GM10248 (cell line): ENCODE results near the gene RPL36.
"Not testable (repeated sequence)": the region's sequence is repeated elsewhere in the genome, so short reads cannot be mapped to it uniquely, and the experiment has no call there.

Experiments used
- CTCF ChIA-PET: fragments of 300-600 bp; sonication (Branson Sonifier 250); formaldehyde crosslinking; extraction: SDS; loops from one replicate; lab custom pipeline; 2021; ENCODE audit warnings: antibody characterized with exemption; lab: Yijun Ruan, JAX
- POLR2A ChIA-PET: fragments of 350-650 bp; sonication (Branson Sonifier 250); formaldehyde crosslinking; extraction: SDS; loops from one replicate; lab custom pipeline; 2020; ENCODE audit warnings: antibody characterized with exemption; lab: Yijun Ruan, JAX
- DNase-seq: peaks from one replicate; pipeline ENCODE4 v3.0.0; 2012; ENCODE audit errors: extremely low spot score
- CTCF ChIP-seq: IDR thresholded peaks from 2 replicates; pipeline ENCODE4 v1.5.1; 2012; ENCODE audit warnings: mild to moderate bottlenecking, low read depth; ENCODE audit errors: extremely low read depth, missing control alignments, control extremely low read depth

RPL36 gene

DNA sequence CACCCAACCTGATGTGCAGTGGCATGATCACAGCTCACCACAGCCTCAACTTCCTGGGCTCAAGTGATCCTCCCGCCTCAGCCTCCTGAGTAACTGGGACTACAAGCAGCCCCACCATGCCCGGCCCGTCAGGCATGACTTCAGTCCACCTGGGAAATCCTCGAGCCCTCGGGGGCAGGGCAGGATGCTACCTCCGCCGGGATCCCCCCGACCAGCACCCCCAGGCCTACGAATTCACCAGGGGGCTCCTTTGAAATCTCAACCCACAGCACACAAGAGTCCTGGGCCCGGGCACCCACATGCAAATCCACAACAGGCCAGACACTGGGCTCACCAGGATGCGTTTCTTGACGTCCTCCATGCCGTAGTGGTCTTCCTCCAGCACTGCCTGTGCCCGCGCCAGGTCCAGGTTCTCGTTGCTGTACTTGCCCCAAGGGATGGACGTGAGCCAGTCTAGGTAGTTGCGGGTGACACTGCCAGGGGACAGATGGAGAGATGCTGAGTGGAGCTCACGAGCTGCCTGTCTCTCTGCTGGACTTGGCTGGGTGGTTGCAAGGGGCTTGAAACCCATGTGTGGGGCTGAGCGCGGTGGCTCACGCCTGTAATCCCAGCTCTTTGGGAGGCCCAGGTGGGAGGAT, 10.5 kb downstream of the RPL36 start:
- ChIA-PET CTCF (interaction anchor here (1.5 kb wide), 1 partner anchor 11 kb away, joined by 3 read pairs; no protein-coding TSS in a partner anchor), POLR2A (no interaction called here)
- no peak for DNase-seq

DNA sequence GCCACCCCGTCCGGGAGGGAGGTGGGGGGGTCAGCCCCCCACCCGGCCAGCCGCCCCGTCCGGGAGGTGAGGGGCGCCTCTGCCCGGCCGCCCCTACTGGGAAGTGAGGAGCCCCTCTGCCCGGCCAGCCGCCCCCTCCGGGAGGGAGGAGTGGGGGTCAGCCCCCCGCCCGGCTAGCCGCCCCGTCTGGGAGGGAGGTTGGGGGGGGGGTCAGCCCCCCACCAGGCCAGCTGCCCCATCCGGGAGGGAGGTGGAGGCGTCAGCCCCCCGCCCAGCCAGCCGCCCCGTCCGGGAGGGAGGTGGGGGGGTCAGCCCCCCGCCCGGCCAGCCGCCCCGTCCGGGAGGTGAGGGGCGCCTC, 11.9 kb downstream of the RPL36 start:
- DNase-seq, CTCF ChIA-PET, POLR2A ChIA-PET: not testable (repeated sequence)

More for the DNA sequence above, 10.5 kb downstream of the RPL36 start:
- no peak for TF ChIP-seq CTCF

GRCh38 chr19:5703819-5704818, 14.0 kb downstream of the RPL36 start:
- DNase-seq: no peak
- no peak for TF ChIP-seq CTCF
- POLR2A ChIA-PET: interaction anchor here (0.5 kb wide), 1 partner anchor 10 kb away, joined by 5 read pairs; no protein-coding TSS in a partner anchor
- CTCF ChIA-PET: interaction anchor here (0.7 to 2.0 kb wide), 3 partner anchors 13 to 16 kb away, joined by 3 to 7 read pairs (median 6); partner anchors contain the start of gene RPL36

- ChIA-PET POLR2A (interaction anchor here (0.7 to 1.2 kb wide), 2 partner anchors 13 to 15 kb away, joined by 3 to 4 read pairs; partner anchors contain the start of genes CATSPERD and LONP1), CTCF (interaction anchor here (1.1 to 2.0 kb wide), 4 partner anchors 14 to 18 kb away, joined by 3 to 7 read pairs (median 6); partner anchors contain the start of gene RPL36)
- DNase-seq: no peak
- no peak for TF ChIP-seq CTCF
These were observed 15.5 kb downstream of the RPL36 start for GRCh38 chr19:5705552-5705951.

GRCh38 chr19:5706876-5707573, 16.9 kb downstream of the RPL36 start:
- ChIA-PET CTCF (interaction anchor here (1.0 to 7.9 kb wide), 2 partner anchors 10 to 19 kb away, joined by 3 to 64 read pairs; partner anchors contain the start of gene RPL36), POLR2A (interaction anchor here (1.1 to 2.0 kb wide), 3 partner anchors 12 to 16 kb away, joined by 4 to 9 read pairs (median 5); partner anchors contain the start of genes CATSPERD and LONP1)
- no peak for TF ChIP-seq CTCF
- no peak for DNase-seq
